Measurements from ENCODE around the gene AKAP11.
"Not testable (repeated sequence)": the region's sequence is repeated elsewhere in the genome, so short reads cannot be mapped to it uniquely, and the experiment has no call there.

The AKAP11 gene

GRCh38 chr13:42272115-42272803 is at the start of gene AKAP11:
TSS of gene AKAP11 (plus strand) at chr13:42272152. CDS start at chr13:42286349, 14,197 bp downstream.
- DNase-seq = peak; percentile 37

GRCh38 chr13:42223681-42224080 is 48.3 kb upstream of the AKAP11 start:
- no peak for DNase-seq

- DNase-seq = no peak
These were observed 46.9 kb upstream of the AKAP11 start for GRCh38 chr13:42225051-42225450.

GRCh38 chr13:42226759-42227158 is 45.2 kb upstream of the AKAP11 start:
- not testable (repeated sequence) for DNase-seq

- no peak for DNase-seq
These were observed 43.4 kb upstream of the AKAP11 start for GRCh38 chr13:42228527-42228926.

GRCh38 chr13:42229287-42229686 is 42.7 kb upstream of the AKAP11 start:
- no peak for DNase-seq

- DNase-seq = no peak
These were observed 39.3 kb upstream of the AKAP11 start for GRCh38 chr13:42232671-42233070.

- no peak for DNase-seq
These were observed 38.2 kb upstream of the AKAP11 start for GRCh38 chr13:42233726-42234125.

- DNase-seq = no peak
These were observed 32.8 kb upstream of the AKAP11 start for GRCh38 chr13:42239161-42239560.

- DNase-seq = no peak
These were observed 32.3 kb upstream of the AKAP11 start for GRCh38 chr13:42239644-42240043.

GRCh38 chr13:42246541-42246940 is 25.4 kb upstream of the AKAP11 start:
- DNase-seq = no peak

- no peak for DNase-seq
These were observed 24.1 kb upstream of the AKAP11 start for GRCh38 chr13:42247883-42248282.

- DNase-seq = no peak
These were observed 16.1 kb upstream of the AKAP11 start for GRCh38 chr13:42255886-42256285.

- no peak for DNase-seq
These were observed 13.2 kb upstream of the AKAP11 start for GRCh38 chr13:42258747-42259146.

- DNase-seq = no peak
These were observed 12.4 kb upstream of the AKAP11 start for GRCh38 chr13:42259515-42259914.

- DNase-seq = no peak
These were observed 10.9 kb upstream of the AKAP11 start for GRCh38 chr13:42260903-42261654.

GRCh38 chr13:42266473-42266872 is 5.5 kb upstream of the AKAP11 start:
- no peak for DNase-seq

- DNase-seq = no peak
These were observed 1.6 kb upstream of the AKAP11 start for GRCh38 chr13:42270160-42270856.

GRCh38 chr13:42270857-42271215 is 1.1 kb upstream of the AKAP11 start:
- no peak for DNase-seq

- DNase-seq = peak; percentile 89
These were observed 426 bp upstream of the AKAP11 start for GRCh38 chr13:42271337-42272114.

GRCh38 chr13:42272804-42273175 is 838 bp downstream of the AKAP11 start:
- DNase-seq = no peak

- no peak for DNase-seq
These were observed 2.6 kb downstream of the AKAP11 start for GRCh38 chr13:42274386-42275097.

GRCh38 chr13:42275098-42275471 is 3.1 kb downstream of the AKAP11 start:
- no peak for DNase-seq

Data from activated effector memory CD4-positive, alpha-beta T cell treated with Interleukin-2 at 50 U/mL for 16 hours (primary cell).